ENCODE data around the gene ANKK1.

ANKK1 gene

GRCh38 chr11:113378692-113379091 is 8.9 kb upstream of the ANKK1 start:
- H3K4me3 ChIP-seq (ENCODE audit: low read depth, low read length) = no peak overlapping the region
- H3K9ac ChIP-seq (ENCODE audit: low read length) = no peak overlapping the region
- H3K27me3 ChIP-seq (ENCODE audit: control insufficient read depth, insufficient read depth, low read length) = no peaks in the 10 kb centered on the region
- peaks cover 16% of the 10 kb centered on the region for H3K4me1 ChIP-seq (ENCODE audit: control insufficient read depth, insufficient read depth, low read length)
- H3K36me3 ChIP-seq (ENCODE audit: control insufficient read depth, insufficient read depth, low read length) = no peaks in the 10 kb centered on the region
- no peak overlapping the region for H3K27ac ChIP-seq (ENCODE audit: low read depth, low read length)
- H3K9me3 ChIP-seq (ENCODE audit: control insufficient read depth, insufficient read depth, low read depth, low read length) = no peaks in the 10 kb centered on the region

DNA sequence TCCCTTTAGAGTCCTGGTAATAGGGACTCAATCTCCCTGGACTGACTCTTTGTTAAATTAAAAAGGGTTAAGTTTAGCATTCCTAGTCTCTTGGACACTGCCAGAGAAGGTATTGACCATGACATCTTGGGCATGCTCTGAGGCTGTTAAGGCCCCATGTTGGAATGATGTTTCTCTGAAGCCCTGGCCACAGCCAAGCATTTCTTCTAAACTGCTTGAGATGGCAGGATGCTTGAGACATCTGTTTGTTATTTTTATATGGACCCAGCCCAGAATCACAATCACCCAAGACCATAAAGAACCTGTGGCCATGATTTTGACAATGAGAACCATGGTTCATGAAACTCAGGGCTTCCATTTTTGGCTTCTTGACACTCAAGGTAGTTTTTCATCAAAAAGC is 5.5 kb upstream of the ANKK1 start:
- H3K27me3 ChIP-seq (ENCODE audit: control insufficient read depth, insufficient read depth, low read length) = peaks cover 8% of the 10 kb centered on the region
- no peak overlapping the region for H3K9ac ChIP-seq (ENCODE audit: low read length)
- no peaks in the 10 kb centered on the region for H3K36me3 ChIP-seq (ENCODE audit: control insufficient read depth, insufficient read depth, low read length)
- no peak overlapping the region for H3K27ac ChIP-seq (ENCODE audit: low read depth, low read length)
- no peak overlapping the region for H3K4me3 ChIP-seq (ENCODE audit: low read depth, low read length)
- peaks cover 20% of the 10 kb centered on the region for H3K4me1 ChIP-seq (ENCODE audit: control insufficient read depth, insufficient read depth, low read length)
- H3K9me3 ChIP-seq (ENCODE audit: control insufficient read depth, insufficient read depth, low read depth, low read length) = no peaks in the 10 kb centered on the region

DNA sequence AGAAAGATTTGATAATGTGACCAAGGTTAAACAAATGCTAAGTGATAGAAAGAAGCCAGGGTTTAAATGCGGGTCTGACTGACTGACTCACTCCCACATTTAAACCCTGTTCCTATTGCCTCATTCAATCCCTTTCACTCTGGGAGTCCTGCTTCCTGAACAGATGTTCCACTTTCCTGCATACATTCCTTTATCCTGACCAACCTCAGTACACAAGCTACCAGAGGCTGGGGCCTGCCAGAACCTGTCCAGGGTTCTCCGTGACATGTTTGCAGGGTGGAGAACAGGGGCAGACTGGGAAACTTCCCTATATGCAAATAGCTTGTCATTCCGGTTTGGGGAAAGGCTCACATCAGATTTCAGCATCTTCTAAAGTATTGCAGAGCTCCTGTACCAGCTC is 3.0 kb upstream of the ANKK1 start:
- H3K36me3 ChIP-seq (ENCODE audit: control insufficient read depth, insufficient read depth, low read length) = no peaks in the 10 kb centered on the region
- H3K27ac ChIP-seq (ENCODE audit: low read depth, low read length) = no peak overlapping the region
- H3K4me1 ChIP-seq (ENCODE audit: control insufficient read depth, insufficient read depth, low read length) = peaks cover 26% of the 10 kb centered on the region
- H3K4me3 ChIP-seq (ENCODE audit: low read depth, low read length) = no peak overlapping the region
- no peak overlapping the region for H3K9ac ChIP-seq (ENCODE audit: low read length)
- peaks cover 16% of the 10 kb centered on the region for H3K27me3 ChIP-seq (ENCODE audit: control insufficient read depth, insufficient read depth, low read length)
- no peaks in the 10 kb centered on the region for H3K9me3 ChIP-seq (ENCODE audit: control insufficient read depth, insufficient read depth, low read depth, low read length)

- Histone ChIP-seq H3K27ac (ENCODE audit: low read depth, low read length) (no peak overlapping the region), H3K27me3 (ENCODE audit: control insufficient read depth, insufficient read depth, low read length) (peaks cover 16% of the 10 kb centered on the region), H3K9me3 (ENCODE audit: control insufficient read depth, insufficient read depth, low read depth, low read length) (no peaks in the 10 kb centered on the region), H3K4me1 (ENCODE audit: control insufficient read depth, insufficient read depth, low read length) (peaks cover 30% of the 10 kb centered on the region), H3K36me3 (ENCODE audit: control insufficient read depth, insufficient read depth, low read length) (no peaks in the 10 kb centered on the region), H3K9ac (ENCODE audit: low read length) (no peak overlapping the region), H3K4me3 (ENCODE audit: low read depth, low read length) (no peak overlapping the region)
These were observed 1.8 kb upstream of the ANKK1 start for GRCh38 chr11:113385749-113386148.

DNA sequence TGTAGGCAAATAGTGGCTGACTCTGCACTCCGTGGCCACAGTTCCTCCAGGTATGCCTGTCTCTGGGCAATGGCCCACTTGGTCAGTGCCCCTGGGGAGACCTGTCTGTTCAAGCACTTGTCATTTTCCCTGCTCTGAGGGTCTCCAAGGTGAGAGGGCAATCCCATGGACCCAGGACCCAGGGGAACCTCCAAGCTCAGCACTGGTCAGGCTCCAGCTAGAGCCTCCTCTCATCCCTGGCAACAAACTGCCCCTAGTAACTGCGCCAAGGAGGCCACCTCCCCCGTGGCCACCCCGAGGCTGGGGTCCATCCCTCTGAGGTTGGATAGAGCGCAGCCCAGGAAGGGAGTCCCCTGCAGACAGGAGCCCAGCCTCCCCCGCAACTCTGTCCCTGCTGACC is 713 bp upstream of the ANKK1 start:
- Histone ChIP-seq H3K27ac (ENCODE audit: low read depth, low read length) (no peak overlapping the region), H3K9me3 (ENCODE audit: control insufficient read depth, insufficient read depth, low read depth, low read length) (no peaks in the 10 kb centered on the region), H3K4me1 (ENCODE audit: control insufficient read depth, insufficient read depth, low read length) (peaks cover 30% of the 10 kb centered on the region), H3K36me3 (ENCODE audit: control insufficient read depth, insufficient read depth, low read length) (no peaks in the 10 kb centered on the region), H3K4me3 (ENCODE audit: low read depth, low read length) (no peak overlapping the region), H3K9ac (ENCODE audit: low read length) (no peak overlapping the region), H3K27me3 (ENCODE audit: control insufficient read depth, insufficient read depth, low read length) (peaks cover 16% of the 10 kb centered on the region)

DNA sequence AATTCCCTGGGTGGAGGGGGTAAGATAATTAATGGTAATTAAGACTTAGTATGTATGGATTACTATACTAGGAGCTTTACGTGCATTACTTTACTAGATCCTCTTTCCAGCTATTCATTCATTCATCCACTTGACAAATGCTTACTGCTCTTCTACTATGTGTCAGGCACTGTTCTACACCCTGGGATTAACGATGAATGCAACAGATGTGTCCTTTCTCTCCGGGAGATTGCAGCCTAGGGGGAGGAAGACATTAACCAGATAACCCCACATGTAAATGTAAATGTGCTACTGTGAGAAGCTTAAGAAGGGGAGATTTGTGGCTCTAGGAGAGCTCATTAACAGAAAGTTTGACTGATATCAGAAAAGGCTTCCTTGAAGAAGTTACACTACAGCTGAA is 1.7 kb downstream of the ANKK1 start:
- Histone ChIP-seq H3K9me3 (ENCODE audit: control insufficient read depth, insufficient read depth, low read depth, low read length) (no peaks in the 10 kb centered on the region), H3K36me3 (ENCODE audit: control insufficient read depth, insufficient read depth, low read length) (no peaks in the 10 kb centered on the region), H3K4me3 (ENCODE audit: low read depth, low read length) (no peak overlapping the region), H3K27me3 (ENCODE audit: control insufficient read depth, insufficient read depth, low read length) (peaks cover 21% of the 10 kb centered on the region), H3K27ac (ENCODE audit: low read depth, low read length) (no peak overlapping the region), H3K9ac (ENCODE audit: low read length) (no peak overlapping the region), H3K4me1 (ENCODE audit: control insufficient read depth, insufficient read depth, low read length) (peaks cover 30% of the 10 kb centered on the region)

DNA sequence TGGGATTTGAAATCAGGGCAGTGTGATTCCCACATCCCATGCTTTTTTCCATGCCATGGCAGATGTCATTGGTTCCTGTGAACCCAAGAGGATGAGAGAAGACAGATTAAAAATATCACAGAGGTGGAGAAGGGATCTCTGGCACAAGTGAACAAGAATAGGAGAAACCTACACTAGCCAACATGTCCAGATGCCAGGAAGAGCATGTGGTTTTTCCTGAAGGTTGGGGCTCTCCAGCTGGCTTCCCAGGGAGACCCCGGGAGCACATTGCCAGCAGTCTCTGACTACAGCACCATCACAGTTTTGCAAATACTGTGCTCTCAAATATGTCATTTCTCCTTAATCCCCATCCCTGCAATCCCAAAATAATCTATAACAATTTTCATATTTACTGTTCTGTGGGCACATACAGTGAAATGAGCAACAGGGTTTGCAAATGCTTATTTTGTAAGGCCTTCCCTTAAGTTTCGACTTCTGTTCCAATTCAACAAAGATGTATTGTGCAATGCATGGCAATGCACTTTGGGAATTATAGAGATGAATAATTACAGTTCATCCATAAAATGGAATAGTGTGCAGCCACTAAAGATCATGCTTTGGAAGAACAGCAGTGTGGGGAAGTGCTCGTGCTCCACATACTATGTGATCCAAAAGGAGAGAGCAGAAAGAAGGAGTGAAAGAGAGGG is 4.8 kb downstream of the ANKK1 start:
- Histone ChIP-seq H3K27ac (ENCODE audit: low read depth, low read length) (no peak overlapping the region), H3K4me3 (ENCODE audit: low read depth, low read length) (no peak overlapping the region), H3K9ac (ENCODE audit: low read length) (no peak overlapping the region), H3K9me3 (ENCODE audit: control insufficient read depth, insufficient read depth, low read depth, low read length) (no peaks in the 10 kb centered on the region), H3K4me1 (ENCODE audit: control insufficient read depth, insufficient read depth, low read length) (peaks cover 21% of the 10 kb centered on the region), H3K27me3 (ENCODE audit: control insufficient read depth, insufficient read depth, low read length) (peaks cover 10% of the 10 kb centered on the region), H3K36me3 (ENCODE audit: control insufficient read depth, insufficient read depth, low read length) (no peaks in the 10 kb centered on the region)

GRCh38 chr11:113393501-113393985 is 6.0 kb downstream of the ANKK1 start:
- Histone ChIP-seq H3K27me3 (ENCODE audit: control insufficient read depth, insufficient read depth, low read length) (0 out of 2 replicates have a peak, but pooled peaks cover 4% of the 10 kb centered on the region), H3K9ac (ENCODE audit: low read length) (no peak overlapping the region), H3K9me3 (ENCODE audit: control insufficient read depth, insufficient read depth, low read depth, low read length) (no peaks in the 10 kb centered on the region), H3K27ac (ENCODE audit: low read depth, low read length) (no peak overlapping the region), H3K36me3 (ENCODE audit: control insufficient read depth, insufficient read depth, low read length) (no peaks in the 10 kb centered on the region), H3K4me3 (ENCODE audit: low read depth, low read length) (no peak overlapping the region), H3K4me1 (ENCODE audit: control insufficient read depth, insufficient read depth, low read length) (peaks cover 14% of the 10 kb centered on the region; the same call in 1 of the 2 replicates)

DNA sequence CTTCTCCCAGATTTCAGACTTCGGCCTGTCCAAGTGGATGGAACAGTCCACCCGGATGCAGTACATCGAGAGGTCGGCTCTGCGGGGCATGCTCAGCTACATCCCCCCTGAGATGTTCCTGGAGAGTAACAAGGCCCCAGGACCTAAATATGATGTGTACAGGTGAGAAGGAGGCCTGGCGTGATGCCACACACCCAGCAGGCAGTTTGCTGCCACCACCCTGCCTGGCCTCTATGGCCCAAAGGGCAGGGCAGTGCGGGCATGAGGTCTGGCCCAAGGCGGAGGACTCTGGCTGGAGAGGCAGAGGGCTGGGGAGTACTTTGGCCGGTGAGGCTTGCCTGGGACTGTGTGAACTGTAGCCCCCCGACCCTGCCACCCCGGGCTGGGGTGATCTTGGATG is 7.3 kb downstream of the ANKK1 start:
- Histone ChIP-seq H3K9ac (ENCODE audit: low read length) (no peak overlapping the region), H3K36me3 (ENCODE audit: control insufficient read depth, insufficient read depth, low read length) (no peaks in the 10 kb centered on the region), H3K4me3 (ENCODE audit: low read depth, low read length) (no peak overlapping the region), H3K9me3 (ENCODE audit: control insufficient read depth, insufficient read depth, low read depth, low read length) (no peaks in the 10 kb centered on the region), H3K4me1 (ENCODE audit: control insufficient read depth, insufficient read depth, low read length) (peaks cover under 1% of the 10 kb centered on the region; the same call in 1 of the 2 replicates), H3K27ac (ENCODE audit: low read depth, low read length) (no peak overlapping the region), H3K27me3 (ENCODE audit: control insufficient read depth, insufficient read depth, low read length) (0 out of 2 replicates have a peak, but pooled peaks cover 4% of the 10 kb centered on the region)

GRCh38 chr11:113395782-113396336 is 8.3 kb downstream of the ANKK1 start:
- Histone ChIP-seq H3K27me3 (ENCODE audit: control insufficient read depth, insufficient read depth, low read length) (0 out of 2 replicates have a peak, but pooled peaks cover 4% of the 10 kb centered on the region), H3K4me3 (ENCODE audit: low read depth, low read length) (no peak overlapping the region), H3K4me1 (ENCODE audit: control insufficient read depth, insufficient read depth, low read length) (no peaks in the 10 kb centered on the region)

DNA sequence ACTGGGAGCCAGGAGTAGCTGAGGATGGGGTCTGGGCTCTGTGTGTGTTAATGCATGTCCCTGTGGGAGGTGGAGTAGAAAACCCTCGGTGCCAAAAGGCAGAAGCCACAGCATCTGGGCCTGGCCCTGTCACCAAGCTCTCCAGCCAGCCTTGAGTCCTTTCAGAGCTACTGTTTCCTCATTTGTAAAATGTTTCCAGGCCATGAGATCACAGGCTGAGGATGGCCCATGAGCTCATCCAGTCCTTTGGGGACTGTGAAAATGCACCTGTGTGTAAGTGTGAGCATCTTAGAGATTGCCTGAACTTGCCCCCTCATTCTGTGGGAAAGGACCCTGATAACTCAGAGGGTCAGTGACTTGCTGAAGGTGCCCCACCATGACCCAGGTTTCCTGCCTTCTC is 9.1 kb downstream of the ANKK1 start:
- Histone ChIP-seq H3K36me3 (ENCODE audit: control insufficient read depth, insufficient read depth, low read length) (no peaks in the 10 kb centered on the region), H3K4me3 (ENCODE audit: low read depth, low read length) (no peak overlapping the region), H3K27ac (ENCODE audit: low read depth, low read length) (no peak overlapping the region), H3K27me3 (ENCODE audit: control insufficient read depth, insufficient read depth, low read length) (0 out of 2 replicates have a peak, but pooled peaks cover 4% of the 10 kb centered on the region), H3K9me3 (ENCODE audit: control insufficient read depth, insufficient read depth, low read depth, low read length) (no peaks in the 10 kb centered on the region), H3K4me1 (ENCODE audit: control insufficient read depth, insufficient read depth, low read length) (no peaks in the 10 kb centered on the region), H3K9ac (ENCODE audit: low read length) (no peak overlapping the region)

More at GRCh38 chr11:113395782-113396336, 8.3 kb downstream of the ANKK1 start:
- Histone ChIP-seq H3K9me3 (ENCODE audit: control insufficient read depth, insufficient read depth, low read depth, low read length) (no peaks in the 10 kb centered on the region), H3K36me3 (ENCODE audit: control insufficient read depth, insufficient read depth, low read length) (no peaks in the 10 kb centered on the region), H3K9ac (ENCODE audit: low read length) (no peak overlapping the region), H3K27ac (ENCODE audit: low read depth, low read length) (no peak overlapping the region)

Measured in HUES6 (cell line).